GM12878 (cell line): ENCODE results near the gene ACTL6A. TPM values are rescaled to one million over a fixed set of nuclear protein-coding genes. Genes with fewer than 3 reads are reported as not detected.

Experiments used
- ATAC-seq: fragments of 200-7000 bp; cut with Tn5 transposase; 3 replicates; pipeline ENCODE4 v1.9.1; 2020; ENCODE audit warnings: mild to moderate bottlenecking, moderate library complexity
- BruUV-seq: library from RNA; stranded (reverse); fragments of 400-500 nt; replicated peaks from 2 replicates; lab custom pipeline; 2021; lab: Mats Ljungman, UMichigan
- CTCF ChIA-PET: fragments of 300-600 bp; sonication (Branson Sonifier 250); formaldehyde crosslinking; extraction: SDS; loops from one replicate; lab custom pipeline; 2021; ENCODE audit warnings: inconsistent platforms; lab: Yijun Ruan, JAX
- POLR2A ChIA-PET: fragments of 350-600 bp; formaldehyde crosslinking; extraction: SDS; loops from one replicate; lab custom pipeline; 2021; ENCODE audit warnings: inconsistent platforms; lab: Charles Lee
- RAD21 ChIA-PET: fragments of 300-600 bp; sonication (Branson Sonifier 250); formaldehyde crosslinking; loops from one replicate; lab custom pipeline; 2023; ENCODE audit warnings: antibody characterized with exemption; ENCODE audit not compliant: unreplicated experiment; lab: Charles Lee
- SMC1A ChIA-PET: fragments of 300-600 bp; sonication (Branson Sonifier 250); formaldehyde crosslinking; loops from one replicate; lab custom pipeline; 2023; ENCODE audit not compliant: unreplicated experiment, uncharacterized antibody; lab: Charles Lee
- DNase-seq: peaks from one replicate; pipeline ENCODE4 v3.0.0-alpha.2; 2011; ENCODE audit warnings: low read depth, low spot score
- FAIRE-seq: peaks from 3 replicates; lab custom pipeline; 2011; peaks lifted over from hg19 to GRCh38; lab: Jason Lieb, UNC
- H2AFZ ChIP-seq: 2 replicates; pipeline ENCODE4 v1.6.0; 2011; ENCODE audit warnings: low read depth, low read length, control low read depth; ENCODE audit not compliant: control insufficient read depth
- H3K27ac ChIP-seq: 2 replicates; pipeline ENCODE4 v1.5.1; 2011; ENCODE audit warnings: control low read depth; ENCODE audit not compliant: control insufficient read depth, insufficient read depth
- H3K27me3 ChIP-seq, 2 experiments: replicated peaks in 1 of 2; 2 replicates each; pipeline versions ENCODE4 v1.6.0 to v1.6.1; 2011; ENCODE audit warnings: low read length in 1 of 2; ENCODE audit not compliant: control insufficient read depth in 2 of 2, insufficient read depth in 2 of 2
- H3K36me3 ChIP-seq, 2 experiments: 2 replicates each; pipeline ENCODE4 v1.5.1; 2011; ENCODE audit warnings: low read length in 1 of 2; ENCODE audit not compliant: control insufficient read depth in 2 of 2, insufficient read depth in 2 of 2
- H3K4me1 ChIP-seq: 2 replicates; pipeline ENCODE4 v1.6.1; 2011; ENCODE audit warnings: mild to moderate bottlenecking, low read length, moderate library complexity, mixed read lengths; ENCODE audit not compliant: control insufficient read depth, insufficient read depth
- H3K4me2 ChIP-seq: 2 replicates; pipeline ENCODE4 v1.6.0; 2011; ENCODE audit warnings: control low read depth; ENCODE audit not compliant: control insufficient read depth, insufficient read depth
- H3K4me3 ChIP-seq: fragments of 200-600 bp; sonication (generic); 2 replicates; pipeline ENCODE4 v1.5.1; 2016
- H3K79me2 ChIP-seq: 2 replicates; pipeline ENCODE4 v1.6.0; 2011; ENCODE audit warnings: low read length; ENCODE audit not compliant: control insufficient read depth, insufficient read depth
- H3K9ac ChIP-seq: 2 replicates; pipeline ENCODE4 v1.8.0; 2011; ENCODE audit warnings: low read length, control low read depth, mixed read lengths; ENCODE audit not compliant: control insufficient read depth, insufficient read depth
- H3K9me3 ChIP-seq: replicated peaks from 3 replicates; pipeline ENCODE4 v1.5.1; 2011; ENCODE audit warnings: mild to moderate bottlenecking, low read length; ENCODE audit not compliant: control insufficient read depth, insufficient read depth
- H4K20me1 ChIP-seq: 2 replicates; pipeline ENCODE4 v1.6.0; 2011; ENCODE audit not compliant: control insufficient read depth, insufficient read depth
- ATF7 ChIP-seq: fragments of 450-650 bp; IDR thresholded peaks from 2 replicates; pipeline ENCODE4 v1.6.1; 2016; ENCODE audit warnings: low read depth, mild to moderate bottlenecking
- CHD1 ChIP-seq: IDR thresholded peaks from 2 replicates; pipeline ENCODE4 v1.6.1; 2012; ENCODE audit warnings: low read depth, low read length, improper control_type of control experiment
- NRF1 ChIP-seq: conservative IDR thresholded peaks from 2 replicates; pipeline ENCODE4 v1.6.1; 2011; ENCODE audit warnings: mild to moderate bottlenecking, low read depth, low read length, improper control_type of control experiment
- RB1 ChIP-seq: fragments of 450-650 bp; formaldehyde crosslinking; IDR thresholded peaks from 2 replicates; pipeline ENCODE4 v1.6.1; 2017; ENCODE audit warnings: mild to moderate bottlenecking, borderline replicate concordance
- RBBP5 ChIP-seq: fragments of 200-600 bp; sonication (generic); conservative IDR thresholded peaks from 2 replicates; pipeline ENCODE4 v1.6.1; 2016
- TBL1XR1 ChIP-seq: IDR thresholded peaks from 2 replicates; pipeline ENCODE4 v1.6.1; 2012; ENCODE audit warnings: low read depth, low read length, improper control_type of control experiment
- ZNF24 ChIP-seq: fragments of 450-650 bp; IDR thresholded peaks from 2 replicates; pipeline ENCODE4 v1.6.1; 2017; ENCODE audit warnings: antibody characterized with exemption, mild to moderate bottlenecking
- ZNF384 ChIP-seq: IDR thresholded peaks from 2 replicates; pipeline ENCODE4 v1.6.1; 2012; ENCODE audit warnings: low read depth, mild to moderate bottlenecking, low read length, improper control_type of control experiment, borderline replicate concordance
- ZZZ3 ChIP-seq: IDR thresholded peaks from 2 replicates; pipeline ENCODE4 v1.6.1; 2011; ENCODE audit warnings: low read depth; ENCODE audit not compliant: control insufficient read depth, insufficient read length
- WGBS: methylation state at CpG from one replicate; pipeline ENCODE4 v1.1.6; 2016; ENCODE audit warnings: low lambda C conversion rate; ENCODE audit not compliant: insufficient replicate concordance, insufficient coverage; ENCODE audit errors: missing lambda C conversion rate; 5-methylcytosine and 5-hydroxymethylcytosine counted together
- in situ Hi-C: fragments of 300-500 bp; cut with MboI; formaldehyde crosslinking; loops from 9 replicates; pipeline ENCODE4 v1.14.3; 2018; ENCODE audit warnings: mixed read lengths
- intact Hi-C: fragments of 100-400 bp; cut with micrococcal nuclease; formaldehyde crosslinking; loops from one replicate; pipeline ENCODE4 v1.14.2; 2022; ENCODE audit not compliant: unreplicated experiment
- polyA plus RNA-seq, 11 experiments: library from polyadenylated mRNA; depleted of rRNA in 4 of 11; unstranded in 6 of 11; stranded (reverse) in 5 of 11; fragments of >200 nt; fragmentation: Nextera tagmentation in 4 of 11; fragmentation: Illumina TruSeq in 1 of 11; extraction: Ambion mirVana in 4 of 11; extraction: Trizol in 1 of 11; gene quantifications; 1 replicate in 1 of 11; 2 replicates in 10 of 11; pipeline versions ENCODE4 v1.2.1 to v1.2.3, GENCODE V29; 2011 to 2016; ENCODE audit warnings: inconsistent platforms in 2 of 11, missing spikeins in 2 of 11, low read depth in 1 of 11
- total RNA-seq, 4 experiments: library from RNA; depleted of rRNA in 3 of 4; stranded (reverse); fragments of >200 nt in 3 of 4; fragmentation: Illumina TruSeq in 1 of 4; extraction: Trizol in 1 of 4; gene quantifications; 2 replicates each; pipeline versions ENCODE4 v1.2.1 to v1.2.3, GENCODE V29; 2013 to 2021
- TF ChIP-seq, protein P1 (sequence below): fragments of 450-650 bp; IDR thresholded peaks from 2 replicates; pipeline ENCODE4 v1.6.1; 2016; ENCODE audit warnings: mild to moderate bottlenecking
- TF ChIP-seq, protein P2 (sequence below): fragments of 450-650 bp; formaldehyde crosslinking; IDR thresholded peaks from 2 replicates; pipeline ENCODE4 v1.4.0; 2020; ENCODE audit warnings: mild to moderate bottlenecking, moderate library complexity
- TF ChIP-seq, protein P3 (sequence below): IDR thresholded peaks from 2 replicates; pipeline ENCODE4 v1.6.1; 2011; ENCODE audit warnings: low read depth, mild to moderate bottlenecking, low read length, moderate library complexity, borderline replicate concordance; ENCODE audit errors: extremely low read depth
- TF ChIP-seq, protein P4 (sequence below): IDR thresholded peaks from 2 replicates; pipeline ENCODE4 v1.6.1; 2012; ENCODE audit warnings: improper control_type of control experiment, low read depth, low read length; ENCODE audit not compliant: insufficient replicate concordance

ACTL6A gene
- total and polyA plus RNA-seq, 10 of the 15 experiments (the other 5 are each of a cell fraction or from before 2014, with no cell fraction given): 70.2 to 197 (median 105) TPM

- in situ Hi-C loops (no loop called here), intact Hi-C loops (no loop called here)
- H3K9ac ChIP-seq: no peak overlapping the region
- no peak overlapping the region for H3K4me3 ChIP-seq
- ChIA-PET SMC1A (interaction anchor here (0.9 kb wide), 1 partner anchor 10 kb away, joined by 3 read pairs; no protein-coding TSS in a partner anchor), RAD21 (no interaction called here), CTCF (interaction anchor here (0.7 to 0.9 kb wide), 3 partner anchors 11 to 973 kb away, joined by 3 to 4 read pairs (median 3); no protein-coding TSS in a partner anchor), POLR2A (no interaction called here)
- H3K27me3 ChIP-seq: no peaks in the 10 kb centered on the region
- no peak overlapping the region for H2AFZ ChIP-seq
- no peak for DNase-seq
- no peak overlapping the region for H3K4me2 ChIP-seq
- 80% methylated on average over 2 of the region's 2 CpGs for WGBS
- no peak for ATAC-seq
- no peaks in the 10 kb centered on the region for H3K79me2 ChIP-seq
- no peaks in the 10 kb centered on the region for H3K9me3 ChIP-seq
- no TSS peak for BruUV-seq
- no peaks in the 10 kb centered on the region for H3K4me1 ChIP-seq
- FAIRE-seq: no peak
- no peak overlapping the region for H3K27ac ChIP-seq
- peaks cover 0 to 19% of the 10 kb centered on the region in 2 experiments; a peak in 2 of 4 replicates for H3K36me3 ChIP-seq
- H4K20me1 ChIP-seq: no peaks in the 10 kb centered on the region
- TF ChIP-seq, protein P1, sequence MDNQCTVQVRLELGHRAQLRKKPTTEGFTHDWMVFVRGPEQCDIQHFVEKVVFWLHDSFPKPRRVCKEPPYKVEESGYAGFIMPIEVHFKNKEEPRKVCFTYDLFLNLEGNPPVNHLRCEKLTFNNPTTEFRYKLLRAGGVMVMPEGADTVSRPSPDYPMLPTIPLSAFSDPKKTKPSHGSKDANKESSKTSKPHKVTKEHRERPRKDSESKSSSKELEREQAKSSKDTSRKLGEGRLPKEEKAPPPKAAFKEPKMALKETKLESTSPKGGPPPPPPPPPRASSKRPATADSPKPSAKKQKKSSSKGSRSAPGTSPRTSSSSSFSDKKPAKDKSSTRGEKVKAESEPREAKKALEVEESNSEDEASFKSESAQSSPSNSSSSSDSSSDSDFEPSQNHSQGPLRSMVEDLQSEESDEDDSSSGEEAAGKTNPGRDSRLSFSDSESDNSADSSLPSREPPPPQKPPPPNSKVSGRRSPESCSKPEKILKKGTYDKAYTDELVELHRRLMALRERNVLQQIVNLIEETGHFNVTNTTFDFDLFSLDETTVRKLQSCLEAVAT: no peak
- TF ChIP-seq ZNF24 (no peak), RBBP5 (no peak), ATF7 (no peak), ZZZ3 (no peak), CHD1 (no peak), ZNF384 (no peak), TBL1XR1 (no peak), NRF1 (no peak), RB1 (no peak)
- TF ChIP-seq, protein P2, sequence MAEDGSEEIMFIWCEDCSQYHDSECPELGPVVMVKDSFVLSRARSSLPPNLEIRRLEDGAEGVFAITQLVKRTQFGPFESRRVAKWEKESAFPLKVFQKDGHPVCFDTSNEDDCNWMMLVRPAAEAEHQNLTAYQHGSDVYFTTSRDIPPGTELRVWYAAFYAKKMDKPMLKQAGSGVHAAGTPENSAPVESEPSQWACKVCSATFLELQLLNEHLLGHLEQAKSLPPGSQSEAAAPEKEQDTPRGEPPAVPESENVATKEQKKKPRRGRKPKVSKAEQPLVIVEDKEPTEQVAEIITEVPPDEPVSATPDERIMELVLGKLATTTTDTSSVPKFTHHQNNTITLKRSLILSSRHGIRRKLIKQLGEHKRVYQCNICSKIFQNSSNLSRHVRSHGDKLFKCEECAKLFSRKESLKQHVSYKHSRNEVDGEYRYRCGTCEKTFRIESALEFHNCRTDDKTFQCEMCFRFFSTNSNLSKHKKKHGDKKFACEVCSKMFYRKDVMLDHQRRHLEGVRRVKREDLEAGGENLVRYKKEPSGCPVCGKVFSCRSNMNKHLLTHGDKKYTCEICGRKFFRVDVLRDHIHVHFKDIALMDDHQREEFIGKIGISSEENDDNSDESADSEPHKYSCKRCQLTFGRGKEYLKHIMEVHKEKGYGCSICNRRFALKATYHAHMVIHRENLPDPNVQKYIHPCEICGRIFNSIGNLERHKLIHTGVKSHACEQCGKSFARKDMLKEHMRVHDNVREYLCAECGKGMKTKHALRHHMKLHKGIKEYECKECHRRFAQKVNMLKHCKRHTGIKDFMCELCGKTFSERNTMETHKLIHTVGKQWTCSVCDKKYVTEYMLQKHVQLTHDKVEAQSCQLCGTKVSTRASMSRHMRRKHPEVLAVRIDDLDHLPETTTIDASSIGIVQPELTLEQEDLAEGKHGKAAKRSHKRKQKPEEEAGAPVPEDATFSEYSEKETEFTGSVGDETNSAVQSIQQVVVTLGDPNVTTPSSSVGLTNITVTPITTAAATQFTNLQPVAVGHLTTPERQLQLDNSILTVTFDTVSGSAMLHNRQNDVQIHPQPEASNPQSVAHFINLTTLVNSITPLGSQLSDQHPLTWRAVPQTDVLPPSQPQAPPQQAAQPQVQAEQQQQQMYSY (CRISPR knock-in tag): no peak
- TF ChIP-seq, protein P3, sequence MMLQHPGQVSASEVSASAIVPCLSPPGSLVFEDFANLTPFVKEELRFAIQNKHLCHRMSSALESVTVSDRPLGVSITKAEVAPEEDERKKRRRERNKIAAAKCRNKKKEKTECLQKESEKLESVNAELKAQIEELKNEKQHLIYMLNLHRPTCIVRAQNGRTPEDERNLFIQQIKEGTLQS: no peak
- TF ChIP-seq, protein P4, sequence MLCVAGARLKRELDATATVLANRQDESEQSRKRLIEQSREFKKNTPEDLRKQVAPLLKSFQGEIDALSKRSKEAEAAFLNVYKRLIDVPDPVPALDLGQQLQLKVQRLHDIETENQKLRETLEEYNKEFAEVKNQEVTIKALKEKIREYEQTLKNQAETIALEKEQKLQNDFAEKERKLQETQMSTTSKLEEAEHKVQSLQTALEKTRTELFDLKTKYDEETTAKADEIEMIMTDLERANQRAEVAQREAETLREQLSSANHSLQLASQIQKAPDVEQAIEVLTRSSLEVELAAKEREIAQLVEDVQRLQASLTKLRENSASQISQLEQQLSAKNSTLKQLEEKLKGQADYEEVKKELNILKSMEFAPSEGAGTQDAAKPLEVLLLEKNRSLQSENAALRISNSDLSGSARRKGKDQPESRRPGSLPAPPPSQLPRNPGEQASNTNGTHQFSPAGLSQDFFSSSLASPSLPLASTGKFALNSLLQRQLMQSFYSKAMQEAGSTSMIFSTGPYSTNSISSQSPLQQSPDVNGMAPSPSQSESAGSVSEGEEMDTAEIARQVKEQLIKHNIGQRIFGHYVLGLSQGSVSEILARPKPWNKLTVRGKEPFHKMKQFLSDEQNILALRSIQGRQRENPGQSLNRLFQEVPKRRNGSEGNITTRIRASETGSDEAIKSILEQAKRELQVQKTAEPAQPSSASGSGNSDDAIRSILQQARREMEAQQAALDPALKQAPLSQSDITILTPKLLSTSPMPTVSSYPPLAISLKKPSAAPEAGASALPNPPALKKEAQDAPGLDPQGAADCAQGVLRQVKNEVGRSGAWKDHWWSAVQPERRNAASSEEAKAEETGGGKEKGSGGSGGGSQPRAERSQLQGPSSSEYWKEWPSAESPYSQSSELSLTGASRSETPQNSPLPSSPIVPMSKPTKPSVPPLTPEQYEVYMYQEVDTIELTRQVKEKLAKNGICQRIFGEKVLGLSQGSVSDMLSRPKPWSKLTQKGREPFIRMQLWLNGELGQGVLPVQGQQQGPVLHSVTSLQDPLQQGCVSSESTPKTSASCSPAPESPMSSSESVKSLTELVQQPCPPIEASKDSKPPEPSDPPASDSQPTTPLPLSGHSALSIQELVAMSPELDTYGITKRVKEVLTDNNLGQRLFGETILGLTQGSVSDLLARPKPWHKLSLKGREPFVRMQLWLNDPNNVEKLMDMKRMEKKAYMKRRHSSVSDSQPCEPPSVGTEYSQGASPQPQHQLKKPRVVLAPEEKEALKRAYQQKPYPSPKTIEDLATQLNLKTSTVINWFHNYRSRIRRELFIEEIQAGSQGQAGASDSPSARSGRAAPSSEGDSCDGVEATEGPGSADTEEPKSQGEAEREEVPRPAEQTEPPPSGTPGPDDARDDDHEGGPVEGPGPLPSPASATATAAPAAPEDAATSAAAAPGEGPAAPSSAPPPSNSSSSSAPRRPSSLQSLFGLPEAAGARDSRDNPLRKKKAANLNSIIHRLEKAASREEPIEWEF: no peak
Measured at GRCh38 chr3:179622023-179622422, 59.3 kb downstream of the ACTL6A start.
